Muscle of arm (tissue), 12 donors: ENCODE measurements around the gene CEP72. TPM values are rescaled to one million over a fixed set of nuclear protein-coding genes. Genes with fewer than 3 reads are reported as not detected.
"Not testable (repeated sequence)": the region's sequence is repeated elsewhere in the genome, so short reads cannot be mapped to it uniquely, and the experiment has no call there.

Experiments
- DNase-seq: peaks from one replicate; pipeline ENCODE4 v3.0.0-alpha.2; 2013
- polyA plus RNA-seq, 12 donors: library from polyadenylated mRNA; unstranded; fragments of 120-200 nt; gene quantifications; one replicate each; pipeline ENCODE4 v1.2.1, GENCODE V29; 2013; ENCODE audit not compliant: insufficient read length in 12 of 12

The CEP72 gene
- polyA plus RNA-seq, 12 donors, result 3.1 to 7.5 (median 4.2) TPM; not detected in 2

DNA sequence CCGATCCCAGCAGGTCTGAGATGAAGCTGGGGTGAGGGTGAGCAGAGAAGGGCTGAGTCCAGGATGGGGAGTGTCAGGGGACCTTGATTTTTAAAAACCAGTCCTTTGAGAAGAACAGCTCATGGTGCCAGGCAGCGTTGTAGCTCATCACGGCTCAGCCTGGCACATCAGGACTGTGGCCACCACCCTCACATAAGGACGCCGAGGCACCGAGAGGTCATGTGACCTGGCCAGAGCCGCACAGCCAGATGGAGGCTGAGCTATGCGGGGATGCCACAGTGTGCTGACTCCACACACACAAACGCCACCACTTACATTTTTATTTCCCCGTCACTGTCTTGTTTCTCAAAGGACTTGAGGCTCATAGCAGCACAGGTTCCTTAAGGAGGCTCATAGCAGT lies 32.9 kb upstream of the CEP72 start:
- DNase-seq, result no peak

DNA sequence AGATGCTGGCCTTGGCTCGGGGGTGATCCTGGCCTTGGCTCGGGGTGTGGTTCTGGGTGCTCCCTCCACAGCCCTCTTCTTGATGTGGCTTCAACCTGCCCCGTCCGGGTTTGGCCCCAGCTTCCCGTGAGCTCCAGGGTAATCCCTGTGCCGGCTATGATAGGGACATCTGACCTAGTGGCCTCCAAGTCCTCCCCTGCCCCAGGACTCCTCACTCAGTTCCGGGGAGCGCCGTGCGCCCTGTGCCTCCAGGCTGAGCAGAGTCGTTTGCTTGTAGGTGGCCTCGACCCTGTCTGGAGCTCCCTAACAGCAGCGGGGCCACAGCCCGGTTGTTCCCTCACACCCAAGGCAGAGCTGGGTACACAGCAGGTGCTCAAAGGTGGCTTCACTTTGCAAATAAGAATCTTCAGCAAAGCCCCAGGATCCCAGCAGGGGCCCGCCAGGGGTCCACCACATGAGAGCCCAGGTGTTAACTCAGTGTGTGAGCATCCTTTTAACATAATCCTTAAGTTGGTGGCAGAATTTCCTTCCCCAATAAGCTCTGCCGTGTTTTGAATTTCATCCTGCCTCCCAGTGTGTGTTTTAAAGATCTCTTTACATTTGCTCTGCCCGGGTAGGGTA lies 32.3 kb upstream of the CEP72 start:
- DNase-seq, result no peak

DNA sequence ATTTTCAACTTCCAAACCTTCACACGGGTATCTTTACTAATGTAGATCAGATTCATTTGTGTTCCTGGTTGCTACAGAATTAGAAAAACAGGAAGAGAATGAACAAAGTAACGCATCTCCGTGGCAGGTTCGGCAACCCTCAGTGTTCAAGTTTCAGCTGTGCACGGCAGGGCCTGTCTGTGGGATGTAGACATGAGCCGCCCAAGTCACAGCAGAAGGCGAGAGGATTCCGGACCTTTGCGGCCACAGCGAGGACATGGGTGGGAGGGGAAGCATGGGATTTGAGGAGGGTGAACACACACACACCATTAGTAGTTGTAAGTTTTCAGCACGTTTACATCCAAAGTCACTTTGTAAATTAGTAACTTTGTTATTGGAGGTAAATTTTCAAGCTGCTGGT lies 31.7 kb upstream of the CEP72 start:
- no peak for DNase-seq

DNA sequence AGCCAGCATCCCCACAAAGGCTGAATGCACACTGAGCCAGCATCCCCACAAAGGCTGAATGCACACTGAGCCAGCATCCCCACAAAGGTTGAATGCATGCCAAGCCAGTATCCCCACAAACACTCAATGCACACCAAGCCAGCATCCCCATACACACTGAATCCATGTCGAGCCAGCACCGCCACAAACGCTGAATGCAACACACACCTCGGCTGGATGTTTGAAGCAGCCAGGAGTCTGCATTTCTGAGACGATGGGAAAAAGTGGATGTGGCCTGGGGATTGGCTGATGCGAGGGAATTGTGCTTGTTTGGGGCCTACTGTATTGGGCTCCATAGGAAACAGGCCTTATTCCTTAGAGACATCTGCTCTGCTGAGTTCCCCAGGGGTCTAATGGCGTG lies 30.9 kb upstream of the CEP72 start:
- DNase-seq, result no peak

DNA sequence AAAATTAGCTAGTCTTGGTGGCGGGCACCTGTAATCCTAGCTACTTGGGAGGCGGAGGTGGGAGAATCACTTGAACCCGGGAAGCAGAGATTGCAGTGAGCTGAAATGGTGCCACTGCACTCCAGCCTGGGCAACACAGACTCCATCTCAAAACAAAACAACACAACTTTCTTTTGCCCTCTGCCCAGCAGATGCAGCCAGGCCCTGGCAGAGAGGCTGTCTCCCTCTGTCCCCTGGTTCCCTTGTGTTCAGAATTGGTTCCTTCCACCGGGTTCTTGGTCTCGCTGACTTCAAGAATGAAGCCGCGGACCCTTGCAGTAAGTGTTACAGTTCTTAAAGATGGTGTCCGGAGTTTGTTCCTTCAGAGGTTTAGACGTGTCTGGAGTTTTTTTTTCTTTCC lies 30.2 kb upstream of the CEP72 start:
- no peak for DNase-seq

DNA sequence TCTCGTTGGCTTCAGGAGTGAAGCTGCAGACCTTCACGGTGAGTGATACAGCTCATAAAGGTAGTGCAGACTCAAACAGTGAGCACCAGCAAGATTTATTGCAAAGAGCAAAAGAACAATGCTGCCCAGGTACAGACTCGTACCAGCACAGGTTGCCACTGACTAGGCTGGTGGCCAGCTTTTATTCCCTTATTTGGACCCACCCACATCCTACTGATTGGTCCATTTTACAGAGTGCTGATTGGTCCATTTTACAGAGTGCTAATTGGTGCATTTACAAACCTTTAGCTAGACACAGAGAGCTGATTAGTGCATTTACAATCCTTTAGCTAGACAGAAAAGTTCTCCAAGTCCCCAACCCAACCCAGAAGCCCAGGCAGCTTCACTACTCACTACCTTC lies 29.7 kb upstream of the CEP72 start:
- not testable (repeated sequence) for DNase-seq

DNA sequence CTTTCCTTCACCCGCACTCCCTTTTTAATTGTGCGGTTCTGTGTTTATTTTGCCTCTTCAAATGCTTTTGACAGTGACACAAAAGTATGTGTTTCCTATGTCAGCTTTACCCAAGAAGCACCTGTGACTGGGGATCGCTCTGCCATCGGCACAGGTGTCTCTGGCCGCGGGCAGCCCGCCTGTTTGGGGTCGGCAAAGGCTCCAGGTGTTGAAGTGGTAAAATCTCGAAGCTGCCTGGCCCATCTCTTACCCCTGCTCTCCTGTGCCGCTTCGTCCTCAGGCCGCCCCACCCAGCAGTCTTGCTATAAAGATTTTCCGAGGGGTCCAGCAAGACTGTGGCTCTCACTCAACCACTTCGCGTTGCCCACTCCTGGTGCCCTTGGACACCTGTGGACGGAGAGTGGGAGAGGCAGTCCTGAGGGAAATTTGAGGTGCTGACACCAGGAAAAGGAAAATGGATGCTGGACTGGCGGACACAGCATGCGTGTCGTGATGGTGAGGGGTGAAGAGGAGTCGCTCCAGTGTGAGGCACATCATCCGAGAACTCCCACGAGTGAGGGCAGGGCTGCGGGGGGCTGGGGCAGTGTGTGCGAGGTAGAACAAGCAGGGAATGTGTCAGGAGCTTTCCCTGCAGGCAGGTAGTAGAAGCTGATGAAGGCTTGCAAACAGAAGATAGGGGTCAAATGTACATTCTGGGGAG lies 29.1 kb upstream of the CEP72 start:
- DNase-seq, result no peak

DNA sequence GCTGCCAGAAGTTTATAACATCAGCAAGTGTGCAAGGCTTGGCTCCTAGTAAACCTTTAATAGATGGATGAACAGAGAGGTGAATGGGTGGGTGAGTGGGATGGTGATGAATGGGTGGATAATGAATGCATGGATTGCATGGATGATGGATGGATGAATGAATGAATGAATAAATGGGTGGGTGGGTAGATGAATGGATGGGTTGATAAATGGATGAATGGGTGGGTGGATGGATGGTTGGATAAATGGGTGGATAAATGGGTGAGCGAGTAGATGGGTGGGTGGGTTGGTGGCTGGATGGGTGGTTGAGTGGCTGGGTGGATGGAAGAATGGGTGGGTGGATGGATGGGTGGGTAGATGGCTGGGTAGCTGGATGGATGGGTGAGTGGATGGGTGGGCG lies 28.5 kb upstream of the CEP72 start:
- no peak for DNase-seq

DNA sequence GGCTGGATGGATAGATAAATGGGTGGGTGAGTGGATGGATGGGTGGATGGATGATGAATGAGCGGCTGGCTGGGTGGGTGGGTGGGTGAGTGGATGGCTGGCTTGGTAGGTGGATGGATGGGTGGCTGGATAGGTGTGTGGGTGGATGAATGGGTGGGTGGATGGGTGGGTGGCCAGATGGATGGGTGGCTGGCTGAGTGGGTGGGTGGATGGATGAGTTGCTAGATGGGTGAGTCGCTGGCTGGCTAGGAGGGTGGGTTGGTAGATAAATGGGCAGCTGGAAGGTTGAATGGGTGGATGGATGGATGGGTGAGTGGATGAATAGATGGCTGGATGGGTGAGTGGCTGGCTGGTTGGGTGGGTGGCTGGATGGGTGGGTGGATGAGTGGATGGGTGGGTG lies 27.9 kb upstream of the CEP72 start:
- no peak for DNase-seq

DNA sequence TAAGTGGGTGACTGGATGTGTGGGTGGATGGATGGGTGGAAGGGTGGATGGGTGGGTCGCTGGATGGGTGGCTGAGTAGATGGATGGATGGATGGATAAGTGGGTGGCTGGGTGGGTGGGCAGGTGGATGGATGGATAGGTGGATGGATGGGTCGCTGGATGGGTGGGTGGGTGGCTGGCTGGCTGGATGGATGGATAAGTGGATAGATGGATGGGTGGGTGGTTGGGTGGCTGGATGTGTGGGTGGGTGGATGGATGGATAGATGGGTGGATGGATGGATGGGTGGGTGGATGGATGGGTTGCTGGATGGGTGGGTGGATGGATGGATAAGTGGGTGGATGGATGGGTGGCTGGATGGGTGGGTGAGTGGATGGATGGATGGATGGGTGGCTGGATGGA lies 27.3 kb upstream of the CEP72 start:
- DNase-seq, result no peak

DNA sequence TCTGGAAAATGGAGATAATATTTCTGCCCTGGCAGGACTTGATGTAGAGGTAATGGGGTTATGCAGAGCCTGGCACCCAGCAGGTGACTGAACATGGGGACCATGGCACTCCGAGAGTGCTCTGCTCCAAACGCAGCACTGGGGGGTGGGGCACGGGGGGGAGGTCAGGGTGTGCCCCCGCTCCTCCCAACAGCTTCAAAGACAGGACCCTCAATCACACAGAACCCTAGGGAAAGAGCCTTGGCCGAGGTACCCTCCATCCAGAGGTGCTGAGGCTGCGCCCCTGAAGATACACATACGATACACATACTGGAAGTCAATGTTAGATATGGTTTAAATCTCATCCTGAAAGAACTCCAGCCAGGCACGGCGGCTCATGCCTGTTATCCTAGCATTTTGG lies 26.6 kb upstream of the CEP72 start:
- DNase-seq, result no peak

DNA sequence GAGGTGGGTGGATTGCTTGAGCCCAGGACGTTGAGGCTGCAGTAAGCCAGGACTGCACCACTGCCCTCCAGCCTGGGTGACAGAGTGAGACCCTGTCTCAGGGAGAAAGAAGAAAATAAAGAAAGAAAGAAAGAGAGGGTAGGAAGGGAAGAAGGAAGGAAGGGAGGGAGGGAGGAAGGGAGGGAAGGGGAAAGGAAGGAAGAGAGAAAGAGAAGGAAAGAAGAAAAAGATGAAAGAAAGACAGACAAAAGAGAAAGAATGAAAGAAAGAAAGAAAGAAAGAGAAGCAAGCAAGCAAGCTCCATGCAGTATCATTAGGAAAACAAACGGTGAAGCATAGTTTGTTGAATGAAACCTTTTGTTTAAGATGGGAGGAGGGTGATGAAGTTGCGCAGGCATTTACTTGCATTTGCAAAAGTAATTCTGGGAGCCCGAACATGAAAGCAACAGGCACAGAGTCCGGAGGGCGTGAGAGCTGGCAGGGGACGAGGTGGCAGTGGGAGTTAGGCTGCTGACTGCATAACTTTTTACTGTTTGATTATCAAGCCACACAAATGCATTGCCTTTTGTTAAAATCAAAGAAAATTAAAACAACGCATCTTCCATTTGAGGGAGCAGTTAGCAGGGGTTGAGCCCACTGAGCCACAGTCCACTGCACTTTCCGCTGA lies 26.0 kb upstream of the CEP72 start:
- no peak for DNase-seq

DNA sequence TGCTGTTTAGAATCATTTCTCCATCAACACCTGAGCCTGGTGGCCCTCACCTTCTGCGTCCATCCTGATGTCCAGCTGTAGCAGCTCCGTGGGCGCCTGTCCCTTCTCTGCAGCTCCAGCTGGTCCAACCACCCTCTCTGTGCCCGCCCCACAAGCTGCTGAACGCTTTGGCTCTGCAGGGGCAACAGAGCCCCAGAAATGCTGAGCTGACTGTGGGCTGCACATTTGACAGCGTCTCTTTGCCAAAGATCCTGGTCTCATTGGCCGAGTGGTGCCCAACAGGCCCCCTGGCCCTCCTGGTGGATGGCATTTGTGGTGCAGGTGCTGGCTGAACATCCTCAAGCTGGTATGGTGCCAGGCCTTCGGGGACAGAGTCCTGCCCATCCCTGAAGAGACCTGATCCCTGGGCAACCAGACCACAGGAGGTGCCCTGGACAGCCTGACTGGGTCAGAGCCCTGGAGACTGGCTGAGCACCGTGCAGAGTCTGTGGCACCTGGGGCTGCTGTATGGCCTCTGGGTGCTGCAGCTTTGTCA lies 25.3 kb upstream of the CEP72 start:
- DNase-seq, result no peak

DNA sequence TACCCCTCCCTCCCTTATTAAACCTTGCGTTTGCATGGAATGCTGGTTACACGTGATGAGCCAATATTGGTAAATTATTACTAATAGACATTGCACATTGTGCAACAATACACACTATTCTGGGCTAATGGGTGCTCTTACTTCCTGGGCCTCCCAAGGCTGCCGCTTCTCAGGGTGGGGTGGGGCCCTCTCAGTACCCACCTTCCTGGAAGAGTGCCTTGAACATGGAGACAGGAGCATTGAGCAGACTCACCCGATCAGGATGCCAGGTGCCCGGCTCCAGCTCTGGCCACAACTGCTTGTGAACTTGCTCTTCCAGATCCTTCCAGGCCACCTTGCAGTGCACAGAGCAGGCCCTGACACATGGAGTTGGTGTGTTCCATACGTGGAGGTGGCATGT lies 24.7 kb upstream of the CEP72 start:
- no peak for DNase-seq

DNA sequence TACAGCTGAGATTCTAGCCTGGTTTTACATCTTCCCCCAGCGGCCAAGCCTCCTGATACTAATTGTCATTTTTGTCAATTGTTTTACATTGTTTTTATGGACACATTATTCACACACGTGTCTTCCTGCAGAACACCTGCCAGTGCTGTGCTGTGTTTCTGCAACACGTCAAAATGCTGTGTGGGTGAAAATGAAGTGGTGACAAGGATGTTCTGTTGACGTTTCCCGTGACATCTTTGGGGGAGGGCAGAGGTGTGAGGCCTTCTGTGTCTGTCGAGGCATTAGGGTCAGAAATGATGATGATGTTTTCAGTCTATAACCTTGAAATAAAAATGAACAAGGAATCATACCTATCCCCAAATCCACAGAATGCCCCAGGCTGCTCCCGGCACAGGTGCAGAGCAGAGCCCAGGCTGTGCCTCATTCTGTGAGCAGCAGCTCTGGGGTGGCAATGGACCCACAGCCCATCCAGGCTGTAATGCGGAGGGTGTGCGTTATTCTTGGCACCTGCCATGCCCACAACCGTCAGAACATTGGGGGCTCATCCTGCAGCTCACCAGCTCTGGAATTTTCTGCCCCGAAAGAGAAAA lies 23.6 kb upstream of the CEP72 start:
- DNase-seq, result no peak

DNA sequence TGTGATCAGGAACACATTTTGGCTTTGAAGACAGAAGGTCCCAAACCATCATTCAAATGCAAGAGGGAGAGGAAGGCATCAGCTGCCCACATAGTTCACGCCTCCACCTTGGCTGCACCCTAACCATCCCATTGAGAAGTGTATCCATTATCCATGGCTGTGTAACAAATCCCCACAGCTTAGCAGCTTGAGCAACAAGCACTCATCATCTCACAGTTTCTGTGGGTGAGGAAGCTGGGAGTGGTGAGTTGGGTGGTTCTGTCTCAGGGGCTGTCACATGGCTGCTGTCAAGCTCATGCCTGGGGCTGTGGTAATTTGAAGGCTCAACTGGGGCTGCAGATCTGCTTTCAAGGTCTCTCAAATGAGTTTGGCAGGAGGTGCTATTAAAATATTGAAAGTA lies 23.0 kb upstream of the CEP72 start:
- no peak for DNase-seq

DNA sequence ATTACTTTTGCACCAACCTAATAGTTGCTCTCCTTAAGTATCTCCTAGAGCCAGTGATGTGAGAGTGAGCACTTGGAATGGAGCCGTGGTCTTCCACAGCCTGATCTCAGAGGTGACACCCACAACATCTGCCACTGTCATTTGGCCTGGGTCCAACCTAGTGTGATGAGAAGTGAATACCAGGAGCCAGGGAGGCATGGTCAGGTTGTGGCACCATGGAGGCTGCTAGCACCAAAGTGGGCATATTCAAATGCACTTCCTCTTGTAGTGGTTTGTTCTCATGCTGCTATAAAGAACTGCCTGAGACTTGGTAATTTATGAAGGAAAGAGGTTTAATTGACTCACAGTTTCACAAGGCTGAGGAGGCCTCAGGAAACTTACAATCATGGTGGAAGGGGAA lies 22.6 kb upstream of the CEP72 start:
- DNase-seq, result no peak

DNA sequence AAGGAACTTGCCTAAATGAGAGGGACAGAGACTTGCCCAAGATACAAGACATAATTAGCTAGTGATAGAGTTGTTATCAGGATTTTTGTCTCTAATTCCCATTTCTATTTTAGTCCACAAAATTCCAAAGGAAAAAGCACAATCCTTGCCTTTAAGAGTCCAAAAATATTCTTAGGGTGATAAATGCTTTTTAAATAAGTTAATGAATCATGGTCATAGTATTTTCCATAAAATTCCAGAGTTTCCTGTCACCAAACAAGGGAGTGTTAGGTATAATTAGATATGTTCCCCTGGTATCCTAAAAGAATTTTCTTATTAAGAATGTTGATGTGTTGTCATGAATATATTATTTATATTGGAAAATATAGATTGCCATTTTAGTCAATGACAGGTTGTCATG lies 21.8 kb upstream of the CEP72 start:
- DNase-seq, result no peak

DNA sequence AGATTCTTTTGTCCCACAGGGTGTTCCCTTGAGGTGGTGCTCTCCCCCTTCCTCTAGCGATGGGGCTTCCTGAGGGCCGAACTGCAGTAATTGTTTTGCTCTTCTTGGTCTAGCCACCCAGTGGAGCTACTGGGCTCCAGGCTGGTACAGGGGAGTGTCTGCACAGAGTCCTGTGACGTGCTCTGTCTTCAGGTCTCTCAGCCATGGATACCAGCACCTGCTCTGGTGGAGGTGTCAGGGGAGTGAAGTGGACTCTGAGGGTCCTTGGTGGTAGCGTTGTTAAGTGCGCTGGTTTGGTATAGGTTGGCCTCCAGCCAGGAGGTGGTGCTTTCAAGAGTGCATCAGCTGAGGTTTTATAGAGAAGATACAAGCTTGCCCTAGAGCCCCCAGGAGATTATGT lies 20.4 kb upstream of the CEP72 start:
- DNase-seq, result no peak

DNA sequence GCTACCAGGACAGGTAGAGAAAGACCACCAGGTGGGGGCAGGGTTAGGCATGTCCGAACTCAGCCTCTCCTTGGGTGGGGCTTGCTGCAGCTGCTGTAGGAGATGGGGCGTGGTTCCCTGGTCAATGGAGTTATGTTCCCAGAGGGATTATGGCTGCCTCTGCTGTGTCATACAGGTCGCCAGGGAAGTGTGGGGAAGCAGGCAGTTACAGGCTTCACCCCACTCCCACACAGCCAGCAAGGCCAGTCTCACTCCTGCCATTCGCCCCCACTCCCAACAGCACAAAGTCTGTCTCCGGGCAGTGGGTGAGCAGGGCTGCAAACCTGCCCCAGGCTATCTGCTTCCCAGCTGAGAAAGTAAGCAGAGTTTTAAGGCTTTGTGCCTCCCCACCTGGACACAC lies 20.0 kb upstream of the CEP72 start:
- DNase-seq, result no peak

DNA sequence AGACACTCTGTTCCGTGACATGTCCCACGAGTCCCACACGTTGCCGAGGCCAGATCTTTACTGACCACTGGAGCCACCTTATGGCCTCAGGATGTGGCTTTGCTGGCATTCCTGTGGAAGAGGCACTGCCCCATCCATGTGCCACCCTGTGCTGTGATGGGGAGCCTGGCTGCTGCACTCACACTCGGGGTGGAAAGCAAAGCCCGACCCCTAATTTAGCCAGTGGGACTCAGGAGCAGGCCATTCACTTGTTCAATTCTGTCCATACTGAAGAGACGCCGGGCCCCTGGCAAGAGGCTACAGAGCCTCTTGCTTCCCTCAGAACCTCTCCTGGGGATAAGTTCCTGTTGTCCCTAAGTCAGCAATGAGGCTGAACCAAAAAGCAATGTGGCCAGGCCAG lies 18.6 kb upstream of the CEP72 start:
- no peak for DNase-seq

DNA sequence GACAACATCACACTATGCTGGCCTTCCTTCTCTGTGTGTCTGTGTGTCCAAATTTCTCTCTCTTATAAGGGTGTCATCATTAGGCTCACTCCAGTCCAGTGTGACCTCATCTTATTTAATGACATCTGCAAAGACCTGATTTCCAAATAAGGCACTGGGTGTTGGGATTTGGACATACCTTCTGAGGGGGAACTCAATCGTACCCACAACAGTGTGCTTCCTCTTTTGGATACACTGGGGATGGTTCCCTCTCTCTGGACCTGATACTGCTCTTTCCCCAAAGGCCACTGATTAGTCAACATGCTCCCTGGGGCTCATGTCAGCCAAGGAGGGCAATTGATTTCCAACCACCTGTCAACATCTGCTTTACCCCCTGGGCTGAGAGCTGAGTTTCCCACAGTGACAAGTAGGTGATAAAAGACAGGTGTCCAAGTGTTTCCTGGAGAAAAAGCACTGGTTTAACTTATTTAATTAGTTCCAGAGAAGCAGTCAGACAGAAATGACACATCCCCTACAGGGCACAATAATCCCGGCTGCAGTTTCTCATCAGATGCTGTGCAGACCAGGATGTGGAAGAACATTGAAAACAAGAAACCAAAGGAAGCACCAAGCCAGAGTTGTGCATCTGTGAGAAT lies 17.8 kb upstream of the CEP72 start:
- no peak for DNase-seq
